ENCODE measurements around the gene FKBP1A.

The FKBP1A gene

DNA sequence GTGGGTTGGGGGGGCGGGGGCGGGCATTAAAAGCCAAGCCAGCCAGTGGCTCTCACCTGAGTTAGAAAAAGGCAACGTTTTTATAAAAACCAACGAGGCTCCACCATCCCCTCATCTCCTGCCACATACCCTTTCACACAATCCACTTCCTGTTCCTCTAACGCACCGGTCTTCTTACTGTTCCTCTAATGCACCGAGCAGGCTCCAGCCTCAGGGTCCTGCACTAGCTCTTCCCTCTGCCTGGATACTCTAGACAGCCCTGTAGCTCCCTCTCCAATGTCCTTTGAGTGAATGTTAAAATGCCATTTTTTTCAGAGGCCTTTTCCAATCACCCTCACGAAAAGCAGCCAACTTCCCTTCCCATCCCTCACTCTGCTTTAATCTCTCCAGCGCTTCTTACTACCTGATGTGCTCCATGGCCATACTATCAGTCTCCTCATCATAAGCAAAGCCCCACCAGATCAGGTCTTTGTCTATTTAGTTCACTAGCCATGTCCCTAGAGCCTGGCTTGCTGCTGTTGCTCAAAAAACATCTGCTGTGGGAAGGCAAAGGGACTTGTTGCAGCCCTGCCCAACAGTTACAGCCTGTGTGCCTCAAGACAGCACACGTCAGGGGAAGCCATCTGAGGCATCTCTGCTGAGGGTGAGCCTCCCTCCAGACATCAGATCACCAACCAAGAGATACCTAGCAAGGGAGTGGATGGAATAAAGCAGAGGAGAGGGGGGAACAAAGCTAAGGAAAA is 3.9 kb downstream of the FKBP1A start:
- no peak overlapping the region for H2AK5ac ChIP-seq (ENCODE audit: low read length, severe bottlenecking)
- H3K18ac ChIP-seq (ENCODE audit: low read depth in 1 of 2, low read length in 2 of 2), result no peak overlapping the region
- WGBS, result 85% methylated on average over 10 of the region's 10 CpGs
- no peak overlapping the region for H3K4me2 ChIP-seq (ENCODE audit: low read length, poor library complexity, severe bottlenecking)
- no peak overlapping the region for H2BK15ac ChIP-seq (ENCODE audit: low read depth, poor library complexity, severe bottlenecking)
- no peak overlapping the region for H2BK120ac ChIP-seq (ENCODE audit: low read depth, low read length)
- no peak overlapping the region for H3K14ac ChIP-seq (ENCODE audit: low read length in 2 of 2)
- H2AFZ ChIP-seq (ENCODE audit: low read depth, low read length), result no peak overlapping the region
- H3K4ac ChIP-seq (ENCODE audit: low read depth in 1 of 2, low read length in 2 of 2), result no peak overlapping the region
- no peaks in the 10 kb centered on the region for H3K27me3 ChIP-seq (ENCODE audit: control insufficient read depth in 1 of 2, insufficient read depth in 1 of 2, low read length in 2 of 2)
- H3K4me3 ChIP-seq (ENCODE audit: insufficient read depth in 1 of 2, low read depth in 1 of 2, low read length in 2 of 2), result peak overlapping the region in 1 of 2 experiments; percentile 22
- H3K36me3 ChIP-seq (ENCODE audit: control insufficient read depth in 1 of 2, insufficient read depth in 2 of 2, low read depth in 1 of 2, low read length in 2 of 2), result peaks cover 14 to 20% of the 10 kb centered on the region in 2 experiments
- peak overlapping the region; percentile 9 for H3K9ac ChIP-seq (ENCODE audit: low read length)
- peaks cover 25% of the 10 kb centered on the region for H3K4me1 ChIP-seq (ENCODE audit: control insufficient read depth, insufficient read depth, low read depth, low read length)
- no peak overlapping the region for H4K91ac ChIP-seq (ENCODE audit: low read length)
- DNase-seq, result no peak
- H3K9me3 ChIP-seq (ENCODE audit: control insufficient read depth, low read length), result no peaks in the 10 kb centered on the region
- peaks cover 6% of the 10 kb centered on the region for H3K79me1 ChIP-seq (replicated peaks; ENCODE audit: low read length, poor library complexity, severe bottlenecking)
- no peak overlapping the region for H2BK5ac ChIP-seq (ENCODE audit: low read depth, low read length, poor library complexity, severe bottlenecking)
- no peak overlapping the region for H3K23ac ChIP-seq (ENCODE audit: low read length in 2 of 2)
- no peak overlapping the region for H4K8ac ChIP-seq (ENCODE audit: low read length)
- H2BK12ac ChIP-seq (ENCODE audit: low read length in 2 of 2), result no peak overlapping the region
- H3K27ac ChIP-seq (ENCODE audit: low read length, poor library complexity, severe bottlenecking), result no peak overlapping the region

DNA sequence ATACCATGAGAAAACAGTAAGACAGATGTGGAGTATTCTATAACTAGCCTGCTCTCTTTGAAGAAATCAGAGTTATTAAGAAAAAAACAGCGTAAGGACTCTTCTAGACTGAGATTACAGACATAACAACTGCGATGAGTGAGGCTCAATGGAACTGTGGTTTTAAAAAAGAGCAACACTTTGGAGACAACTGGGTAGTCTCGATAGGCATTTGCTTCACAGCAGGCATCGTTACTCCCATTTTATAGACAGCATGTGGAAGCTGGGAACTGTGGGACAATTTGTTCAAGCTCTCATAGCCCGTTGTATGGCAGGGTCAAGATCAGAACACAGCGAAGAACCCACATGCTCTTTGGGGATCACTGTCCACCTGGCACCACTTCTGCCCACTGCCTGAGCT is 4.6 kb downstream of the FKBP1A start:
- H4K8ac ChIP-seq (ENCODE audit: low read length), result no peak overlapping the region

DNA sequence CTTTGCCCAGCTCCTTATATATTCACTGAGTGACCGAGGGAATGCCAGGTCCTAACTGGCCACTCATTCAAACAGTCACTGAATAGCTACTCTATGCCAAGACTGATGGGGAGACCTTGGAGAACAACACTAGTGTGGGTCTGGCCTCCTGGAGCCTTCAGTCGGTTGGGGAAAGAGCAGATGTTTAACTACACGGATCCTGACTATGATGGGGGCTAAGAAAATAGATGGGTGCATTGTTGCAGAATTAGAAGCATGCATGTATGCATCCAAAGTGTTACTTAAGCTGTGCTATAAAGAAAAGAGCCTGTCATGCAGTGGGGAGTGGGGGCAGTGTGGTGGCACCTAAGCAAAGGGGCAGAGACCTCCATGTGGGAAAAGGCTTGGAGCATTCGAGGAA is 6.5 kb downstream of the FKBP1A start:
- H3K9ac ChIP-seq (ENCODE audit: low read length), result no peak overlapping the region
- H3K79me1 ChIP-seq (replicated peaks; ENCODE audit: low read length, poor library complexity, severe bottlenecking), result peaks cover 9% of the 10 kb centered on the region
- peaks cover 28% of the 10 kb centered on the region for H3K4me1 ChIP-seq (ENCODE audit: control insufficient read depth, insufficient read depth, low read depth, low read length)
- no peak overlapping the region for H4K8ac ChIP-seq (ENCODE audit: low read length)
- H3K4ac ChIP-seq (ENCODE audit: low read depth in 1 of 2, low read length in 2 of 2), result no peak overlapping the region
- no peak overlapping the region for H2AFZ ChIP-seq (ENCODE audit: low read depth, low read length)
- H2BK12ac ChIP-seq (ENCODE audit: low read length in 2 of 2), result peak overlapping the region in 1 of 2 experiments; percentile 23
- H3K18ac ChIP-seq (ENCODE audit: low read depth in 1 of 2, low read length in 2 of 2), result no peak overlapping the region
- H3K14ac ChIP-seq (ENCODE audit: low read length in 2 of 2), result no peak overlapping the region
- H3K4me2 ChIP-seq (ENCODE audit: low read length, poor library complexity, severe bottlenecking), result no peak overlapping the region
- WGBS, result 94% methylated on average over 4 of the region's 4 CpGs
- H3K4me3 ChIP-seq (ENCODE audit: insufficient read depth in 1 of 2, low read depth in 1 of 2, low read length in 2 of 2), result no peak overlapping the region
- H2BK5ac ChIP-seq (ENCODE audit: low read depth, low read length, poor library complexity, severe bottlenecking), result no peak overlapping the region
- no peaks in the 10 kb centered on the region for H3K9me3 ChIP-seq (ENCODE audit: control insufficient read depth, low read length)
- no peak overlapping the region for H4K91ac ChIP-seq (ENCODE audit: low read length)
- DNase-seq, result no peak
- H3K27me3 ChIP-seq (ENCODE audit: control insufficient read depth in 1 of 2, insufficient read depth in 1 of 2, low read length in 2 of 2), result no peaks in the 10 kb centered on the region
- H2BK15ac ChIP-seq (ENCODE audit: low read depth, poor library complexity, severe bottlenecking), result no peak overlapping the region
- no peak overlapping the region for H2BK120ac ChIP-seq (ENCODE audit: low read depth, low read length)
- H3K27ac ChIP-seq (ENCODE audit: low read length, poor library complexity, severe bottlenecking), result no peak overlapping the region
- H3K36me3 ChIP-seq (ENCODE audit: control insufficient read depth in 1 of 2, insufficient read depth in 2 of 2, low read depth in 1 of 2, low read length in 2 of 2), result peaks cover 14 to 23% of the 10 kb centered on the region in 2 experiments
- no peak overlapping the region for H2AK5ac ChIP-seq (ENCODE audit: low read length, severe bottlenecking)
- peak overlapping the region in 1 of 2 experiments; percentile 37 for H3K23ac ChIP-seq (ENCODE audit: low read length in 2 of 2)

More for the DNA sequence above, 4.6 kb downstream of the FKBP1A start:
- no peak overlapping the region for H2AFZ ChIP-seq (ENCODE audit: low read depth, low read length)
- H3K79me1 ChIP-seq (replicated peaks; ENCODE audit: low read length, poor library complexity, severe bottlenecking), result peaks cover 9% of the 10 kb centered on the region
- no peak overlapping the region for H3K4ac ChIP-seq (ENCODE audit: low read depth in 1 of 2, low read length in 2 of 2)
- H3K27ac ChIP-seq (ENCODE audit: low read length, poor library complexity, severe bottlenecking), result no peak overlapping the region
- peaks cover 23% of the 10 kb centered on the region for H3K4me1 ChIP-seq (ENCODE audit: control insufficient read depth, insufficient read depth, low read depth, low read length)
- no peak overlapping the region for H3K4me2 ChIP-seq (ENCODE audit: low read length, poor library complexity, severe bottlenecking)
- H3K14ac ChIP-seq (ENCODE audit: low read length in 2 of 2), result no peak overlapping the region
- no peak overlapping the region for H3K23ac ChIP-seq (ENCODE audit: low read length in 2 of 2)
- no peak overlapping the region for H2BK5ac ChIP-seq (ENCODE audit: low read depth, low read length, poor library complexity, severe bottlenecking)
- H3K18ac ChIP-seq (ENCODE audit: low read depth in 1 of 2, low read length in 2 of 2), result no peak overlapping the region
- H3K9me3 ChIP-seq (ENCODE audit: control insufficient read depth, low read length), result no peaks in the 10 kb centered on the region
- H3K9ac ChIP-seq (ENCODE audit: low read length), result no peak overlapping the region
- no peak overlapping the region for H2BK12ac ChIP-seq (ENCODE audit: low read length in 2 of 2)
- no peaks in the 10 kb centered on the region for H3K27me3 ChIP-seq (ENCODE audit: control insufficient read depth in 1 of 2, insufficient read depth in 1 of 2, low read length in 2 of 2)
- peaks cover 14 to 23% of the 10 kb centered on the region in 2 experiments for H3K36me3 ChIP-seq (ENCODE audit: control insufficient read depth in 1 of 2, insufficient read depth in 2 of 2, low read depth in 1 of 2, low read length in 2 of 2)
- no peak overlapping the region for H2AK5ac ChIP-seq (ENCODE audit: low read length, severe bottlenecking)
- no peak overlapping the region for H4K91ac ChIP-seq (ENCODE audit: low read length)
- no peak overlapping the region for H2BK15ac ChIP-seq (ENCODE audit: low read depth, poor library complexity, severe bottlenecking)
- H2BK120ac ChIP-seq (ENCODE audit: low read depth, low read length), result no peak overlapping the region
- no peak overlapping the region for H3K4me3 ChIP-seq (ENCODE audit: insufficient read depth in 1 of 2, low read depth in 1 of 2, low read length in 2 of 2)
- no peak for DNase-seq
- WGBS, result 81% methylated on average over 6 of the region's 6 CpGs

DNA sequence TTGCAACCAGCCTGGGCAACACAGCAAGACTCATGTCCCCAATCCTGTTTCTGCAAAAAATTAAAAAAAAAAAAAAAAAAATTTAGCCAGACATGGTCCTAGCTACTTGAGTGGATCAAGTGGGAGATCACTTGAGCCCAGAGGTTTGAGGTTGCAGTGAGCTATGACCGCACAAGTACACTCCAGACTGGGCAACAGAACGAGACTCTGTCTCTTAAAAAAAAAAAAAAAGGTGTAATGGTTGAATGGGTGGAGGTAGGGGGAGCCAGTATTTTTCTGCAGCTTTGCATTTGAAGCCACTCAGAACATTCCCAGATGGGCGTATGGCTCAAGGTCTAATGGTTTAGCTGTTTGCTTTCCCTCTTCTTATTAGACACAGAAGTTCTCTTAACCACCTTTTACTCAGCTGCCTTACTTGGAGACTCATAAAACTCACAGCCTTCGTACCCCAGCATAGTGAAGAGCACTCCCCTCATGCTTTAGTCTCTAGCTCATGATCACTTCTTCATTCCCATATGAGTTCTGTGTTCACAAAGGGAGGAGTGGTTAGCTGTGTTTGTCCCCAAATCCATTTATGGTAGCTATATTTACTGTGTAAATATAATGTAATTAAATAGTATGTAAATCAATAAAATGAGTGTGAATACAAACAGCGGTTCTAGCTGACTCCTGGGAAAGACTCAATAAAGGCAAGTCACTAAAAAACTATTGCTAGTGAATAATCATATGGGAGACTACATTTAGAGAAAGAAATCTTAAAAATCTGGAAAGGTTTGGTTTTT is 9.0 kb downstream of the FKBP1A start:
- H3K4me3 ChIP-seq (ENCODE audit: insufficient read depth in 1 of 2, low read depth in 1 of 2, low read length in 2 of 2), result no peak overlapping the region
- no peak overlapping the region for H2AFZ ChIP-seq (ENCODE audit: low read depth, low read length)

More for the DNA sequence above, 9.0 kb downstream of the FKBP1A start:
- WGBS, result 100% methylated on average over 3 of the region's 5 CpGs
- no peak overlapping the region for H3K18ac ChIP-seq (ENCODE audit: low read depth in 1 of 2, low read length in 2 of 2)
- H3K4me1 ChIP-seq (ENCODE audit: control insufficient read depth, insufficient read depth, low read depth, low read length), result peaks cover 12% of the 10 kb centered on the region
- no peak for DNase-seq
- H3K14ac ChIP-seq (ENCODE audit: low read length in 2 of 2), result no peak overlapping the region
- H4K91ac ChIP-seq (ENCODE audit: low read length), result no peak overlapping the region
- H3K9me3 ChIP-seq (ENCODE audit: control insufficient read depth, low read length), result no peaks in the 10 kb centered on the region
- no peak overlapping the region for H3K4me2 ChIP-seq (ENCODE audit: low read length, poor library complexity, severe bottlenecking)
- no peak overlapping the region for H2BK12ac ChIP-seq (ENCODE audit: low read length in 2 of 2)
- peaks cover 7 to 20% of the 10 kb centered on the region in 2 experiments for H3K36me3 ChIP-seq (ENCODE audit: control insufficient read depth in 1 of 2, insufficient read depth in 2 of 2, low read depth in 1 of 2, low read length in 2 of 2)
- peak overlapping the region; percentile 22 for H2AK5ac ChIP-seq (ENCODE audit: low read length, severe bottlenecking)
- H3K9ac ChIP-seq (ENCODE audit: low read length), result no peak overlapping the region
- H3K23ac ChIP-seq (ENCODE audit: low read length in 2 of 2), result no peak overlapping the region
- no peak overlapping the region for H3K4ac ChIP-seq (ENCODE audit: low read depth in 1 of 2, low read length in 2 of 2)
- H2BK5ac ChIP-seq (ENCODE audit: low read depth, low read length, poor library complexity, severe bottlenecking), result no peak overlapping the region
- no peak overlapping the region for H2BK120ac ChIP-seq (ENCODE audit: low read depth, low read length)
- H3K27ac ChIP-seq (ENCODE audit: low read length, poor library complexity, severe bottlenecking), result no peak overlapping the region
- H2BK15ac ChIP-seq (ENCODE audit: low read depth, poor library complexity, severe bottlenecking), result no peak overlapping the region
- no peaks in the 10 kb centered on the region for H3K27me3 ChIP-seq (ENCODE audit: control insufficient read depth in 1 of 2, insufficient read depth in 1 of 2, low read length in 2 of 2)
- H3K79me1 ChIP-seq (replicated peaks; ENCODE audit: low read length, poor library complexity, severe bottlenecking), result peaks cover 12% of the 10 kb centered on the region
- no peak overlapping the region for H4K8ac ChIP-seq (ENCODE audit: low read length)
